Neural progenitor cell (in vitro differentiated cells): ENCODE measurements around the gene WDR7. TPM values are rescaled to one million over a fixed set of nuclear protein-coding genes. Genes with fewer than 3 reads are reported as not detected.

Source experiments
- DNase-seq: peaks from one replicate; pipeline ENCODE4 v3.0.0-alpha.2; 2016; ENCODE audit warnings: low spot score
- H2AFZ ChIP-seq: fragments of 200-600 bp; sonication (generic); replicated peaks from 2 replicates; pipeline ENCODE4 v1.6.1; 2016; ENCODE audit warnings: antibody characterized with exemption
- H3F3A ChIP-seq: fragments of 200-600 bp; sonication (generic); 2 replicates; pipeline ENCODE4 v1.6.1; 2016; ENCODE audit warnings: antibody characterized with exemption, low read depth
- H3K27ac ChIP-seq: fragments of 200-600 bp; sonication (generic); 2 replicates; pipeline ENCODE4 v1.5.1; 2016; ENCODE audit warnings: mild to moderate bottlenecking
- H3K27me3 ChIP-seq: fragments of 200-600 bp; sonication (generic); 2 replicates; pipeline ENCODE4 v1.6.1; 2016; ENCODE audit warnings: mild to moderate bottlenecking, moderate library complexity
- H3K36me3 ChIP-seq: fragments of 200-600 bp; sonication (generic); 2 replicates; pipeline ENCODE4 v1.5.1; 2016
- H3K4me1 ChIP-seq: fragments of 200-600 bp; sonication (generic); 2 replicates; pipeline ENCODE4 v1.6.1; 2016; ENCODE audit warnings: mixed run types
- H3K4me2 ChIP-seq: fragments of 200-600 bp; sonication (generic); 2 replicates; pipeline ENCODE4 v1.6.1; 2016
- H3K4me3 ChIP-seq: fragments of 200-600 bp; sonication (generic); 2 replicates; pipeline ENCODE4 v1.5.1; 2016
- H3K79me2 ChIP-seq: fragments of 200-600 bp; sonication (generic); 2 replicates; pipeline ENCODE4 v1.6.1; 2016; ENCODE audit warnings: low read depth
- H3K9ac ChIP-seq: fragments of 200-600 bp; sonication (generic); 2 replicates; pipeline ENCODE4 v1.6.1; 2016
- H3K9me3 ChIP-seq: fragments of 200-600 bp; sonication (generic); 2 replicates; pipeline ENCODE4 v1.5.1; 2016; ENCODE audit warnings: low read depth
- H4K20me1 ChIP-seq: fragments of 200-600 bp; sonication (generic); 2 replicates; pipeline ENCODE4 v1.6.1; 2016; ENCODE audit warnings: low read depth
- H3K27ac Mint-ChIP-seq: 3 replicates; pipeline ENCODE4 v1.8.0; 2021; ENCODE audit warnings: mixed read lengths
- H3K27me3 Mint-ChIP-seq: 2 replicates; pipeline ENCODE4 v1.8.0; 2022; ENCODE audit warnings: low read depth, mild to moderate bottlenecking, inconsistent platforms, moderate library complexity, mixed read lengths; ENCODE audit not compliant: insufficient read depth
- H3K36me3 Mint-ChIP-seq: 3 replicates; pipeline ENCODE4 v1.8.0; 2021; ENCODE audit warnings: mixed read lengths
- H3K4me1 Mint-ChIP-seq: 3 replicates; pipeline ENCODE4 v1.8.0; 2021; ENCODE audit warnings: mixed read lengths
- H3K4me3 Mint-ChIP-seq: 3 replicates; pipeline ENCODE4 v1.8.0; 2021; ENCODE audit warnings: mild to moderate bottlenecking, moderate library complexity, mixed read lengths
- H3K9me3 Mint-ChIP-seq: 3 replicates; pipeline ENCODE4 v1.8.0; 2020; ENCODE audit warnings: mixed read lengths
- CTCF ChIP-seq: fragments of 200-600 bp; sonication (generic); IDR thresholded peaks from 2 replicates; pipeline ENCODE4 v1.5.1; 2017; ENCODE audit warnings: antibody characterized with exemption, mild to moderate bottlenecking
- EZH2 ChIP-seq: fragments of 200-600 bp; sonication (generic); IDR thresholded peaks from 2 replicates; pipeline ENCODE4 v1.6.1; 2017; ENCODE audit warnings: antibody characterized with exemption, mild to moderate bottlenecking, moderate library complexity
- EZH2phosphoT487 ChIP-seq: fragments of 200-600 bp; sonication (generic); IDR thresholded peaks from 2 replicates; pipeline ENCODE4 v1.6.1; 2017; ENCODE audit warnings: antibody characterized with exemption
- total RNA-seq: library from RNA; depleted of rRNA; stranded (reverse); fragments of >200 nt; gene quantifications from 2 replicates; pipeline ENCODE4 v1.2.3, GENCODE V29; 2015; ENCODE audit warnings: low replicate concordance

The WDR7 gene
- total RNA-seq, 1 donor from 2014 or later, result 12.3 TPM

- H3K4me2 ChIP-seq, result no peak overlapping the region
- no peaks in the 10 kb centered on the region for H3K27me3 ChIP-seq
- no peaks in the 10 kb centered on the region for H3K36me3 ChIP-seq
- no peak overlapping the region for H2AFZ ChIP-seq
- TF ChIP-seq CTCF (no peak), EZH2phosphoT487 (no peak), EZH2 (no peak)
- Mint-ChIP-seq H3K36me3 (peaks cover 3% of the 10 kb centered on the region), H3K27ac (no peak overlapping the region), H3K4me3 (no peak overlapping the region), H3K4me1 (peaks cover 11% of the 10 kb centered on the region), H3K9me3 (no peaks in the 10 kb centered on the region), H3K27me3 (peaks cover 2% of the 10 kb centered on the region)
- no peaks in the 10 kb centered on the region for H4K20me1 ChIP-seq
- H3K4me3 ChIP-seq, result no peak overlapping the region
- H3K27ac ChIP-seq, result no peak overlapping the region
- no peaks in the 10 kb centered on the region for H3K79me2 ChIP-seq
- H3K9me3 ChIP-seq, result no peaks in the 10 kb centered on the region
- peak; percentile 13 for DNase-seq
- no peaks in the 10 kb centered on the region for H3F3A ChIP-seq
- no peak overlapping the region for H3K9ac ChIP-seq
- peaks cover 8% of the 10 kb centered on the region for H3K4me1 ChIP-seq
Observed at GRCh38 chr18:56910967-56911366, 259.8 kb downstream of the WDR7 start.

DNA sequence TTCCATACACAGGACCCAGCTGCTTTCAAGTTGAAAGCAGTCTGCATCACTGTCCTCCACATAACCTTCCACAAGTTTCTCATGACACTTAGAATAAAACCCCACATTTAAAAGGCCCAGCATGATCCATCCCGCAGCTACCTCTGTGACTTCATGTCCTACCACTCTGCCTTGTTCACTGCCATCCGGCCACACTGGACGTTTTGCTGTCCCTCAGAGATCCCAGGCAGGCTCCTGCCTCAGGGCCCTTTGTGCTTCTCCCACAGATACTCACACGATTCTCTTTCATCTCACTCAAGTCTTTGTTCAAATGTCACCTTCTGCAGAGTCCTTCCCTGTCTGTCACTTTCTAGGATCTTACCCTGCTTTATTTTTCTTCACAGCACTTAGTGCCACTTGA lies 262.8 kb downstream of the WDR7 start:
- H3K27me3 ChIP-seq, result no peaks in the 10 kb centered on the region
- no peak overlapping the region for H3K27ac ChIP-seq
- Mint-ChIP-seq H3K4me1 (peaks cover 15% of the 10 kb centered on the region), H3K9me3 (no peaks in the 10 kb centered on the region), H3K27me3 (peaks cover 2% of the 10 kb centered on the region), H3K4me3 (no peak overlapping the region), H3K27ac (no peak overlapping the region), H3K36me3 (peaks cover 3% of the 10 kb centered on the region)
- H3K79me2 ChIP-seq, result no peaks in the 10 kb centered on the region
- no peak overlapping the region for H2AFZ ChIP-seq
- H3F3A ChIP-seq, result no peaks in the 10 kb centered on the region
- no peak overlapping the region for H3K4me2 ChIP-seq
- no peaks in the 10 kb centered on the region for H4K20me1 ChIP-seq
- no peak for TF ChIP-seq CTCF
- TF ChIP-seq EZH2, result no peak
- no peak for TF ChIP-seq EZH2phosphoT487
- H3K36me3 ChIP-seq, result no peaks in the 10 kb centered on the region
- no peak overlapping the region for H3K4me3 ChIP-seq
- no peaks in the 10 kb centered on the region for H3K9me3 ChIP-seq
- H3K4me1 ChIP-seq, result peaks cover 10% of the 10 kb centered on the region
- H3K9ac ChIP-seq, result no peak overlapping the region
- DNase-seq, result no peak

GRCh38 chr18:56919190-56919589 lies 268.0 kb downstream of the WDR7 start:
- Histone ChIP-seq H3K36me3 (no peaks in the 10 kb centered on the region), H3K9ac (no peak overlapping the region), H3K79me2 (no peaks in the 10 kb centered on the region), H3K4me1 (peaks cover 11% of the 10 kb centered on the region), H2AFZ (peak overlapping the region; percentile 38), H3K27ac (no peak overlapping the region), H3K4me3 (no peak overlapping the region), H3K4me2 (no peak overlapping the region), H3F3A (no peaks in the 10 kb centered on the region), H4K20me1 (no peaks in the 10 kb centered on the region), H3K27me3 (no peaks in the 10 kb centered on the region), H3K9me3 (no peaks in the 10 kb centered on the region)
- DNase-seq, result no peak
- Mint-ChIP-seq H3K27me3 (no peaks in the 10 kb centered on the region), H3K4me1 (peaks cover 18% of the 10 kb centered on the region), H3K36me3 (no peaks in the 10 kb centered on the region), H3K9me3 (no peaks in the 10 kb centered on the region), H3K27ac (no peak overlapping the region), H3K4me3 (no peak overlapping the region)
- TF ChIP-seq CTCF (no peak), EZH2 (no peak), EZH2phosphoT487 (no peak)
